Glutamatergic neuron (in vitro differentiated cells): ENCODE measurements around the gene GPR4. TPM values are rescaled to one million over a fixed set of nuclear protein-coding genes. Genes with fewer than 3 reads are reported as not detected.
A peak's percentile ranks its signal among the peaks of the same experiment; 100 is the strongest.

Experiments
- DNase-seq: peaks from one replicate; pipeline ENCODE4 v3.0.0; 2022
- H3K27ac Mint-ChIP-seq: one replicate; pipeline ENCODE4 v1.8.0; 2020; ENCODE audit warnings: mild to moderate bottlenecking, mixed read lengths, inconsistent platforms; ENCODE audit not compliant: unreplicated experiment
- H3K27me3 Mint-ChIP-seq: one replicate; pipeline ENCODE4 v1.8.0; 2020; ENCODE audit warnings: mild to moderate bottlenecking, moderate library complexity, mixed read lengths, inconsistent platforms; ENCODE audit not compliant: unreplicated experiment
- H3K36me3 Mint-ChIP-seq: one replicate; pipeline ENCODE4 v1.8.0; 2020; ENCODE audit warnings: mild to moderate bottlenecking, mixed read lengths, inconsistent platforms; ENCODE audit not compliant: unreplicated experiment
- H3K4me1 Mint-ChIP-seq: one replicate; pipeline ENCODE4 v1.8.0; 2020; ENCODE audit warnings: mild to moderate bottlenecking, low read depth, mixed read lengths, inconsistent platforms; ENCODE audit not compliant: unreplicated experiment
- H3K4me3 Mint-ChIP-seq: one replicate; pipeline ENCODE4 v1.8.0; 2020; ENCODE audit warnings: mild to moderate bottlenecking, mixed read lengths, inconsistent platforms; ENCODE audit not compliant: unreplicated experiment
- H3K9me3 Mint-ChIP-seq: one replicate; pipeline ENCODE4 v1.8.0; 2020; ENCODE audit warnings: mild to moderate bottlenecking, moderate library complexity, mixed read lengths, inconsistent platforms; ENCODE audit not compliant: unreplicated experiment
- total RNA-seq: library from RNA; stranded (reverse); fragmentation: NEBNext Ultra II Directional; extraction: Animal tissue kit (Norgen Biotek cat#: 25700); gene quantifications from one replicate; pipeline ENCODE4 v1.2.1, GENCODE V29; 2021; ENCODE audit not compliant: unreplicated experiment
- TF ChIP-seq, protein P1 (sequence below): fragments of 200-600 bp; sonication (generic); IDR thresholded peaks from one replicate; pipeline ENCODE4 v1.5.0; 2021; ENCODE audit not compliant: partially characterized antibody, unreplicated experiment

Gene GPR4
- total RNA-seq, 1 donor from 2014 or later = not detected

DNA sequence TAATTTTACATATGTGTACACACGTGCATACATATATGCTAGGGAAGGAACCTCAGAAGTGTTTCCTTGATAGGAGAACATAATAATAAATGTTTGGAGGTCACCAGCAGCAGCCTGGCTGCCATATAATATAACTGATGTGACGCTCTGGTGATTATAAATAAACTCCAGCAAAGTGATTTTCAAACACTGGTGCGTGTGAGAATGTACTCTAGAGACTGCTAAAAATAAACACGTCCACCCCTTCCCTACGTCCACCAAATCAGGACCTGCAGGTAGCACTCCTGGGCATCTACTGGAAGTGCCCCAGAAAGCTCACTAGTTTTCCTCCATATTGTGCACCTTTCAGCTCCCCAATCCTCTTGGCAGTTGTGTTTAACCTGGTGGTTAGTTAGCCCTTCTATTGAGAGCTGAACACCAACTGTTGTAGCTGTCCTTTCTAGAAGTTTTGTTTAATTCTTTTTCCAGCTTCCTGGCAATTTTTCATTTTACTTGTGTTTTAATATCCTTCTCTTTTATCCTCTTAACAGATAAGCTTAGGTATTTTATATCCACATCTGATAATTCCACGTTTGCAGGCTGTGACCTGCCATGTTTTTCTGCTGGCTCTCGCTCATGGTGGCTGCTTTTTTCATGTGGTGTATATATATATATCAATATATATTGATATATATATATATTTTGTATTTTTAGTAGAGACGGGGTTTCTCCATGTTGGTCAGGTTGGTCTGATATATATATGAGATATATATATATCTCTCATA lies 30.4 kb downstream of the GPR4 start:
- H3K36me3 Mint-ChIP-seq = no peaks in the 10 kb centered on the region
- no peak overlapping the region for H3K4me3 Mint-ChIP-seq
- H3K27me3 Mint-ChIP-seq = peaks cover 3% of the 10 kb centered on the region
- no peak for DNase-seq
- H3K9me3 Mint-ChIP-seq = peaks cover 3% of the 10 kb centered on the region
- no peaks in the 10 kb centered on the region for H3K4me1 Mint-ChIP-seq
- TF ChIP-seq, protein P1, sequence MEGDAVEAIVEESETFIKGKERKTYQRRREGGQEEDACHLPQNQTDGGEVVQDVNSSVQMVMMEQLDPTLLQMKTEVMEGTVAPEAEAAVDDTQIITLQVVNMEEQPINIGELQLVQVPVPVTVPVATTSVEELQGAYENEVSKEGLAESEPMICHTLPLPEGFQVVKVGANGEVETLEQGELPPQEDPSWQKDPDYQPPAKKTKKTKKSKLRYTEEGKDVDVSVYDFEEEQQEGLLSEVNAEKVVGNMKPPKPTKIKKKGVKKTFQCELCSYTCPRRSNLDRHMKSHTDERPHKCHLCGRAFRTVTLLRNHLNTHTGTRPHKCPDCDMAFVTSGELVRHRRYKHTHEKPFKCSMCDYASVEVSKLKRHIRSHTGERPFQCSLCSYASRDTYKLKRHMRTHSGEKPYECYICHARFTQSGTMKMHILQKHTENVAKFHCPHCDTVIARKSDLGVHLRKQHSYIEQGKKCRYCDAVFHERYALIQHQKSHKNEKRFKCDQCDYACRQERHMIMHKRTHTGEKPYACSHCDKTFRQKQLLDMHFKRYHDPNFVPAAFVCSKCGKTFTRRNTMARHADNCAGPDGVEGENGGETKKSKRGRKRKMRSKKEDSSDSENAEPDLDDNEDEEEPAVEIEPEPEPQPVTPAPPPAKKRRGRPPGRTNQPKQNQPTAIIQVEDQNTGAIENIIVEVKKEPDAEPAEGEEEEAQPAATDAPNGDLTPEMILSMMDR = no peak
- H3K27ac Mint-ChIP-seq = no peak overlapping the region

DNA sequence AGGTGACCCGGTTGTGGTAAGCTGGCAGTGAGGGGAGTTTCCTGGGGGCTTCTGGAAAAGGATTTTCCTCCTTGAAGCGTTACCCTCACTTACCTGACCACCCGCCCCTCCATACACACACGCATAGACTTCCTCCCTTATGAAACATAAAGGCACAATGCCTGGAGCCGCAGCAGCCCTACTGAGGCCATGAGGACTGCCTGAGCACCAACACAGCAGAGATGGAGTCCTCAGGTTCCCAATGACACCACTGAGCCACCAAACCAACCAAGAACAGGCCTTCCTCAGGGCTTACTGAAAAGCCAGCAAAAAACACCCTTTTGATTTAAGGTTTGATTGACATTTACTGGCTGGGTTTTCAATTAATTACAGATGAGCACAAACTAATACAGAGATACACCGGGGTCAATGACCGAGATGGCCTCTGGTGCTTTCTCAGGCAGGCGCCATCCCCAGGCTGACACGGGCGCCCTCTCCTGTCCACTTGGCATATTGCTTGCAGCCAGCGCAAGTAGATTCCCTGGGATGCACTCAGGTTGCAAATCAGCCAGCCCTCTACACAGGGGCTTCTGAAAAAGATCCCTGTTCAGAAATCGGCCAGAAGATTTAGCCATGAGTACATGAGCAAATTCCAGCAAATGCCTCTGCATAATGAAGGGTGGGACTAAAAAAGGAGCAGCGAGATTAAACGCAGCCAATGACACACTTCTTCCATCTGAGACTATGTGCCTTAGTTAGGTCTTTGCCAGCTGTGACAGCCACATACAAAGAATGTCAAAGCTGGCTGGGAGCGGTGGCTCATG lies 32.2 kb downstream of the GPR4 start:
- Mint-ChIP-seq H3K9me3 (peaks cover 3% of the 10 kb centered on the region), H3K4me1 (no peaks in the 10 kb centered on the region), H3K36me3 (no peaks in the 10 kb centered on the region), H3K4me3 (peak overlapping the region; percentile 36), H3K27ac (no peak overlapping the region), H3K27me3 (no peaks in the 10 kb centered on the region)
- TF ChIP-seq, protein P1 = peak; percentile 81
- DNase-seq = peak; percentile 88

DNA sequence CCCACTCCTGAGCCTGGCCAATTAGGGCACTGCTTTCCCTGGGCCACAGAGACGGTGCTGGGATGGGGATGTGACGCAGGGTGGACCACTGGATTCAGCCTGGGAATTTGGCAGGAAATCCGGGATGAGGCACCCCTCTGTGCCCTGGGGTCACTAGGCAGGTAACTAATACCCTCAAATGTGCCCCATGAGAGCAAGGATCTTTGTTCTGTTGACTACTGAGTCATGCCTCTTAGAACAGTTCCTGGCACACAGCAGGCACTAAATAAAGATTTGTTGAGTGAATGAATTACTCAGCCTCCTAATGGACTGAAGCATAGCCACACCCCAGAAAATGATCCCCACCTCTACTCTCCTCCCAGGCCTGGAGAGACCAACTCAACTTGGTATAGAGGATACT lies 33.3 kb downstream of the GPR4 start:
- Mint-ChIP-seq H3K27ac (no peak overlapping the region), H3K36me3 (no peaks in the 10 kb centered on the region), H3K9me3 (peaks cover 3% of the 10 kb centered on the region), H3K4me3 (no peak overlapping the region), H3K4me1 (no peaks in the 10 kb centered on the region), H3K27me3 (no peaks in the 10 kb centered on the region)
- TF ChIP-seq, protein P1 = no peak
- no peak for DNase-seq

DNA sequence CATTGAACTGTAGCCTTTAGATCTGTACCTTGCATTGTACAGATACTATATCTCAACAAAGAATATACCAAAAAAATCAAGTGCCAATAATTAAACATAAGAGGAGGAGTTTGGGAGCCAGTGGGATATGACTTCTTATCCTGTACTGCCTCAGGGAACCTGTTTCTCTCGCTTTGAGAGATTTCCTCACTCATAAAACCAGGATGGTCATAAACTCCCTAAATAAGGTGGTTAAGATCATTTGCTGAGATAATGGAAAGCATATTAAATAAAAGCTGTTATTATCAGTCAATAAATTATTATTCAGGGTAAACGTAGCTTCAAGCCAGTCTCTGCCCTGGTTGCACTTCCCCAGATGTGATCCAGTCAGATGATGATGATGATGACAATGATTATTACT lies 34.4 kb downstream of the GPR4 start:
- no peak overlapping the region for H3K27ac Mint-ChIP-seq
- H3K4me1 Mint-ChIP-seq = no peaks in the 10 kb centered on the region
- H3K27me3 Mint-ChIP-seq = no peaks in the 10 kb centered on the region
- H3K36me3 Mint-ChIP-seq = no peaks in the 10 kb centered on the region
- TF ChIP-seq, protein P1 = no peak
- H3K9me3 Mint-ChIP-seq = peaks cover 3% of the 10 kb centered on the region
- H3K4me3 Mint-ChIP-seq = no peak overlapping the region
- DNase-seq = no peak
